Embryonic facial prominence (tissue), 1 donor: Measurements from ENCODE around the gene PHAF1.

Source experiments
- DNase-seq: peaks from one replicate; pipeline ENCODE4 v3.0.0-alpha.2; 2016; ENCODE audit errors: extremely low spot score

PHAF1 gene

DNA sequence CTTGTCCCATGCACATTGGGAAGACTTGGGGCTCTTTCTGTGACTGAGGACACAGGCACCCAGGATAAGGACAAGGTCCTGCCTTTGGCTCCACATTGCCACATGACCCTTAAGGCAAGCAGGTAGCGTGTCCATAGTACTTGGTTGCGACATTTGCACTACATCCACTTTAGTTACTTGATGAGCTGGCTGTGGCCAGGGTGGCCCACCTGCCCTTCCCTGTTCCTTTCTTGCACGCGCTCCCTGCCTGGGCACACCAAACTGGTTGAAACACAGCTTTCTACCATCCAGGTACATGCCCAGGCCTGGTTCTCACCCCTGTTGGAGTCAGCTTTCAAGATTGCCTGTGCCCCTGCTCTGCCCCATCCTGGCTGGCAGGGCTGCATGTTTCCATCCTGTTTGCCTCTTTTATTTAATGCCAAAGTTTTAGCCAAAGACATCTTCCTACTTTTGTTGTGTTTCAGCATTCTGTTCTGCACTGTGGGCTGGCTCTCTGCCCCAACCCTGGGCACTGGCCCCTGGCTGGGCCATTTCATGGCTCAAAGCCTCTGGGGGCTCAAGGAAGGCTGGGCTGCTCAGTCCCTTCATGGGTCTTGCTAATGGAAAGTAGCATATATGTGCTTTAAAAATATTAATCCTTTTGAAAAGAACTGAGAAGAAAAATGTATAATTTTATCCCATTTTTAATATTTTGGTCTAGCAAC, 37.8 kb downstream of the PHAF1 start:
- no peak for DNase-seq

DNA sequence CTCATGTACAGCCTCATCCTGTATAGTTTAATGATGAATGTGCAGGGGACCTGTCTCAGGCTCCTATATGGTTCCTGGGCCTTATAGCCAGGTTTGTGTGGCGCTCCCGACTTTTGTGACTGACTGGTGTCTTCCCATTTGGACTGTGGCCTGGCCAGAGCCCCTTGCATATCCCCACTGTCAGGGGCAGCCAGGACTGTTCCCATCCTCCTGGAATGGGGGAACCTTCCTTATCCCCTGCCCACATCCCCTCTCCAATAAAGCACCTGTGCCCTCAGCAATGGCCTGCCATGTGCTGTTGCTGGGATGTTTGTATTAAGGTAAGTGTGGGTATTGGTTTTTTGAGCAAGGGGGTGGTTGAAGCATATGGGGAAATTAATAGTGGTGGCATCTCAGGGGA, 38.5 kb downstream of the PHAF1 start:
- no peak for DNase-seq

GRCh38 chr16:67148656-67149275, 39.0 kb downstream of the PHAF1 start:
- no peak for DNase-seq

DNA sequence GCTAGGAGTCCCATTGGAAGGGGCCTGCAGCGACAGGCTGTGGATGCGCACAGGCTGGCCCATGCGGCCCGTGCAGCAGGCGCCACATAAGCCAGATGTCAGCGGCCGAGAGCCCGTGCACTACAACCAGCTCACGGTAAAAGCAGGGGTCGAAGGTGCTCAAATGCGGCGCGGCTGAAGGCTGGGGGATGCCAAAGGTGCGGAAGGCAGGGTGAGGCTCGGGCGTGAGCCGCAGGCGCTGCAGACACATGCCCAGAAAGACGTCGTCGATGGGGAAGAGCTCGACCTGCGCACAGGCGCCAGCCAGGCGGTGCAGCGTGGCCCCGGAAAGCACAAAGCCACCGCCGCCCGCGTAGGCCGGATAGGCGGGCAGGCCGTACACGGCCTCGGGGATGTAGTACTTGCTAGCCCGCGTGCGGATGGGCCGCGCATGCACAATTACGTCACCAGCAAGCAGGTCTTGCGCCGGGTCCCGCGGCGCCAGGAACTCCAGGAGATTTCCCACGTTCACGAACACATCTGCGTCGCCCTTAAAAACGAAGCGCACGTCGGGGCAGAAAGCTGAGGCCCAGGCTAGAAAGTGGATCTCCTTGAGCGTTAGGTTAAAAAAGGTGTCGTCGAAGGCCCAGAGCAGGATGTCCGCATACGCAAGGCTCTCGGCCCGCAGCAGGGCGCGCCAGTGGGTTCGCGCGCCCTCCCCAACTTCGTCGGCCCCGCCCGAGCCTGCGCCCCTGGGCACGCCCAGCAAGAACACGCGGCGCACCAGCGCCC, 39.7 kb downstream of the PHAF1 start:
- no peak for DNase-seq

DNA sequence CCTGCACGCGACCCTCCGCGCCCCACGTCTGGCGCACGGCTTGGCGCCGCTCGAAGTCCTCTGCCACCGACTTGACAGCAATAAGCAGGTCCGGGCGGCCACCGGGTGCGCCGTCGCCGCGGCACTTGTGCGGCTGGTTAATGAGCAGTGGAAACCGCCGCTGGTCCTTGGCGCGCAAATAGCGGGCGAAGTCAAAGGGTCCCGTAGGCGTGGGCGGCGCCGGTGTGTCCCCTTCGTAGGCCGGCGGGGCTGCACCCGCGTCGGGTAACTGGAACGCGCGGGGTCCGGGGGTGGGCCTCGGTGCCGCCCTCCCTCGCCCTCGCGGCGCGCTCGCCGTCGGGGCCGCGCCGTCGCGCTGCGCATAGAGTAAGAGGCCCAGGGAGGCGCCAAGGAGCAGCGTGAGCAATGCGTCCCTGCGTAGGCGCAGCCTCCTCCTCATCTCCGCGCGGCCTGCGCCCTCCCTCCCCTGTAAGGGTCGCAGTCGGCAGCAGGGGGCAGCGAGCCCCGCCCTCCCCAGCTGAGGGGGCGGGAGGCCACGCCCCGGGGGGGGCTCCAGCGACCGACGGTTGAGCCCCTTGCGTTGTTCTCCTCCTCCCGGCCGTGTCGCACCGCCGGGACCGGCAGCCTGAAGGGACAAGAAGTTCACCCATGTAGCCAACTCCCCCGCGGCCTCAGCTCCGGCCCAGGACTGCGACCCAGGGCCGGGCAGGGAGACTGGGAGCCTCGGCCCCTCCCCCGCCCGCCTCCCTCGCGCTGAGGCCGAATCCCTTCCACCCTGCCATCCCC, 40.5 kb downstream of the PHAF1 start:
- no peak for DNase-seq

- no peak for DNase-seq
Observed at GRCh38 chr16:67150833-67151396, 41.2 kb downstream of the PHAF1 start, which contains the start of gene B3GNT9. TSS of gene B3GNT9 (minus strand) at chr16:67150998. CDS start at chr16:67150485, 513 bp downstream.

GRCh38 chr16:67151431-67152097, 41.8 kb downstream of the PHAF1 start:
- DNase-seq, result no peak

DNA sequence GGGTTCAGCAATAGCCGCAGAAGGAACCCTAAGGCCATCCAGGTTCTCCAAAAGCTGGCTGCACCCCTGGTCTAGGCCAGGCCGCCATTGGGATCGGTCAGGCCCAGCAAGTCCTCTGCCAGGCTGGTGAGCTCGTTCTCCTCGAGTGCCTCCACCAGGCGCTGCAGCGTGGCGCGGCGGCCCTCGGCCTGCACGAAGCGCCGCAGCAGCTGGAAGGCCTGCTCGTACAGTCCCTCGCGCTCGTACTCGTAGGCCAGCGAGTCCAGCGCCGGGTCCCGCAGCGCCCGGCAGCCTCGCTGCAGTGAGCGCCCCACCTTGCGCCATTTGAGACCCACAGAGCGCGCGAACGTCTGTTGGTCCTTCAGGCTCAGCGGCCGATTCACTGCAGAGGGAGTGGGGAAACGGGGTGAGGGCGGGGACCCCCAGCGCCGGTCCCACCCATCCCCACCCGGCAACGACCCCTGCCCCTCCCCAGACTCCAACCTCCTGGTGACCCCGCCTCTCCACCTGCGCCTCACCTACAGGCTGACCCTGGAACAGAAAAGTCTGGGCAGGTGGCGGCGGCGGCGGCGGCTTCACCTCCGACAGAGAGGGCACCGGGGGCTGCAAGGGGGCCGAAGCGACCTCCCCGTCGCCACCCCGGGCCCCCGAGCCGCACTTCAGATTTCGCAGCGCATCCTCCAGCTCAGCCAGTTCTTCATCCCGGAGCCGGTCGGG, 45.0 kb downstream of the PHAF1 start:
- DNase-seq, result no peak

- DNase-seq, result no peak
Observed at GRCh38 chr16:67155295-67156142, 45.8 kb downstream of the PHAF1 start.

DNA sequence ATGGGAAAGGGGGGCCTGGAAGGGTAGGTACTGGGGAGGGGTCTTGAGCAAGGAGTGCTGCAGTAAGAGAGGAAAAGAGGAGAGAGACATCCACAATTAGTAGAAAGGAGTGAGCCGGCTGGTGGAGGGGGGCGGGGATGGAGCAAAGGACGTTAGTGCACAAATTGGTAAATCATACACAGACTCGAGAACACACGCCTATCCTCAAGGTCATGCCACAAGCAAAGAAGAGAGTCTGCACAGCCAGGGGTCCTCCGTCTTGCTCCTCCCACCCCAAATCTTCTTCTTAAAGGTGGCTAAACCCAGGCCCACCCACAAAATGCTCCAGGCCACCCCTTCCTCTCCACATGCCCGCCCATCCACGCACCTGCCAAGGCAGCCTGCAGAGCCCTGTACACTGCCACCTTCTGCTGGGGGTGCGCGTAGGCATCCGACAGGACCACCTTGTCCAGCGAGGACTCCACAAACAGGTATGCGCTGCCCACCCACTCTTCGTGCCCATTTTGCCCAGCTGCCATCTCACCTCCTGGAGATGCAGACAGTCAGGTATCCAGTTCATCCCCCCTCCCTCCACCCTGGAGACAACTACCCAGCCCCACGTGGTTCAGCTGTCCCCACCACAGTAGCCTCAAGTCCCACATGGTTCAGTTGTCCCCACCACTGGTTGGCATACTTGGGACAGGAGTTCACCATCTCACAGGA, 46.6 kb downstream of the PHAF1 start:
- no peak for DNase-seq

- no peak for DNase-seq
Observed at GRCh38 chr16:67157106-67157748, 47.5 kb downstream of the PHAF1 start.

GRCh38 chr16:67157892-67158635, 48.3 kb downstream of the PHAF1 start:
- DNase-seq, result no peak

DNA sequence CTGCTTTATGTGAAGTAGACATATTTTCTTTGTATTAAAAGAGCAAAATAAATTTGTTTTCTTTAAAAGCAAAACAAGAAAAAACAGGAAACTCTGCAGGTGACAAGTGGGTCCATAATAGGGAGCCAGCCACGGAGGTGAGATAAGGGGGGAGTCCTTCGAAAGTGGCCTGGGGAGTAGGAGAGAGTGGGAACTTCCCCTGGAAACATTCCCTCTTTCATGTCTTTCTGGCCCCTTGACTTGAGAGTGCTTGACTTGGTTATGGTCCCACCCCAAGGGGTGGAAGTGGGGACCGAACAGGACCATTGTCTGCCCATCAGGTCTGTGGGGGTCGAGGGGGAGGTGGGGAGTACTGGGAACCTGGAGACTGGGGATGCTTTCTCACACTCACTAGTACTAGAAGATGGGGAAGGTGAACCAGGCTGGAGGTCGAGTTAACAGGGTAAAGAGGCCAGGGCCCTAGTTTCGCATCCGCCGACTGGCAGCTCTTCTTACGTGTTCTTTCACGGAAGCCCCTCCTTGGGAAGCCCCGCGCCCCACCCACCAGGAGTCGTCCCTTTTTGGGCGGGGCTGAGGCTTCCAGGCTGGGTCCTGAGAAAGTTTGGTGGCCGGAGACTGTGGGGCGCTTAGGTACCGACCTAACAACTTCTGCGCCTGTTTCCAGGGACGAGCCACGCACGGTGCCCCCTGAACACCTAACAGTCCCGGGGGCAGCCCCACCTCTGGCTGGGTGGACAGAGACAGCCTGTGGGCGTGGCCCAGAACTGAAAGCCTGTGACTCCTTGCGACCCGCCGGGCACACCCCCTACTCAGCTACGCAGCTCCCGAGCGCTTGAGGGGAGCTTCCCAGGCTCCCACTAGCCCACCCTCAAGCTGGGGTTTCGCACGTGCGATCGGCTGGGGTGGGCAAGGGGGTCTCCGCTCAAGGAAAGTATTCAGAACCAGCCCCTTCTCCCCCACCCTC, 49.2 kb downstream of the PHAF1 start:
- no peak for DNase-seq

DNA sequence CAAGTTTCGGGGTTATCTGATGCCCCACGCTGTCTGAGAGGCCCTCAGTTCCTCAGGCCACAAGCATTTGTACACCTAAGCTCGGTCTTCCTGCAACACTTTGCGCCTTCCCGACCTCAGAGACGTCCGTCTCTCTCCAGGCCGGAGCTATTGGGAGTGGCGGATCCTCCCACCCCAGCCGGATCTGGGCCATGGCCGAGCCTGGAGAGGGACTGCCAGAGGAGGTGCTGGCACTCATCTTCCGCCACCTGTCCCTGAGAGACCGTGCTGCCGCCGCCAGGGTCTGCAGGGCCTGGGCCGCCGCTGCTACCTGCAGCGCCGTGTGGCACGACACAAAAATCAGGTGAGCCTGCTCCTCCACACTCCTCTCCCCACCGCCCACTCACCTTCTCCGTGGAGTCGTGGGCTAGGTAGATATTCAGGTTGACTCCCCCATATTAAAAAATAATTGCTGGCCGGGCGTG, 51.9 kb downstream of the PHAF1 start:
- no peak for DNase-seq

- no peak for DNase-seq
Observed at GRCh38 chr16:67162506-67163163, 52.9 kb downstream of the PHAF1 start.
